ENCODE measurements around the gene RB1.

RB1 gene

GRCh38 chr13:48295271-48295670, 8.3 kb upstream of the RB1 start:
- H3K4me1 ChIP-seq (ENCODE audit: control insufficient read depth, insufficient read depth, low read length): no peaks in the 10 kb centered on the region
- H3K36me3 ChIP-seq (ENCODE audit: control insufficient read depth, insufficient read depth, low read length): no peaks in the 10 kb centered on the region
- H3K27ac ChIP-seq (ENCODE audit: insufficient read depth, low read depth, low read length, poor library complexity, severe bottlenecking): no peak overlapping the region
- 75 to 95% methylated on average over 1 of the region's 1 CpG for WGBS, 2 experiments
- H3K9me3 ChIP-seq (ENCODE audit: control insufficient read depth, low read length): no peaks in the 10 kb centered on the region
- H3K4me3 ChIP-seq (ENCODE audit: insufficient read depth, low read depth, low read length): no peak overlapping the region
- H3K27me3 ChIP-seq (ENCODE audit: control insufficient read depth, insufficient read depth, low read length, poor library complexity, severe bottlenecking): no peaks in the 10 kb centered on the region

- WGBS, 2 experiments: 73 to 86% methylated on average over 2 of the region's 2 CpGs
- Histone ChIP-seq H3K27ac (ENCODE audit: insufficient read depth, low read depth, low read length, poor library complexity, severe bottlenecking) (no peak overlapping the region), H3K4me3 (ENCODE audit: insufficient read depth, low read depth, low read length) (no peak overlapping the region), H3K36me3 (ENCODE audit: control insufficient read depth, insufficient read depth, low read length) (no peaks in the 10 kb centered on the region), H3K4me1 (ENCODE audit: control insufficient read depth, insufficient read depth, low read length) (no peaks in the 10 kb centered on the region), H3K27me3 (ENCODE audit: control insufficient read depth, insufficient read depth, low read length, poor library complexity, severe bottlenecking) (no peaks in the 10 kb centered on the region), H3K9me3 (ENCODE audit: control insufficient read depth, low read length) (no peaks in the 10 kb centered on the region)
Measured at GRCh38 chr13:48296528-48296927, 7.0 kb upstream of the RB1 start.

- Histone ChIP-seq H3K27ac (ENCODE audit: insufficient read depth, low read depth, low read length, poor library complexity, severe bottlenecking) (no peak overlapping the region), H3K4me1 (ENCODE audit: control insufficient read depth, insufficient read depth, low read length) (no peaks in the 10 kb centered on the region), H3K27me3 (ENCODE audit: control insufficient read depth, insufficient read depth, low read length, poor library complexity, severe bottlenecking) (no peaks in the 10 kb centered on the region), H3K36me3 (ENCODE audit: control insufficient read depth, insufficient read depth, low read length) (no peaks in the 10 kb centered on the region), H3K9me3 (ENCODE audit: control insufficient read depth, low read length) (no peaks in the 10 kb centered on the region), H3K4me3 (ENCODE audit: insufficient read depth, low read depth, low read length) (no peak overlapping the region)
- 86 to 90% methylated on average over 4 of the region's 4 CpGs for WGBS, 2 experiments
Measured at GRCh38 chr13:48297131-48297786, 6.3 kb upstream of the RB1 start.

- 95 to 98% methylated on average over 2 of the region's 2 CpGs for WGBS, 2 experiments
- H3K36me3 ChIP-seq (ENCODE audit: control insufficient read depth, insufficient read depth, low read length): no peaks in the 10 kb centered on the region
- H3K27ac ChIP-seq (ENCODE audit: insufficient read depth, low read depth, low read length, poor library complexity, severe bottlenecking): no peak overlapping the region
- no peaks in the 10 kb centered on the region for H3K9me3 ChIP-seq (ENCODE audit: control insufficient read depth, low read length)
- H3K4me3 ChIP-seq (ENCODE audit: insufficient read depth, low read depth, low read length): no peak overlapping the region
- no peaks in the 10 kb centered on the region for H3K27me3 ChIP-seq (ENCODE audit: control insufficient read depth, insufficient read depth, low read length, poor library complexity, severe bottlenecking)
- no peaks in the 10 kb centered on the region for H3K4me1 ChIP-seq (ENCODE audit: control insufficient read depth, insufficient read depth, low read length)
Measured at GRCh38 chr13:48299591-48299990, 4.0 kb upstream of the RB1 start.

- H3K9me3 ChIP-seq (ENCODE audit: control insufficient read depth, low read length): no peaks in the 10 kb centered on the region
- H3K36me3 ChIP-seq (ENCODE audit: control insufficient read depth, insufficient read depth, low read length): no peaks in the 10 kb centered on the region
- no peaks in the 10 kb centered on the region for H3K27me3 ChIP-seq (ENCODE audit: control insufficient read depth, insufficient read depth, low read length, poor library complexity, severe bottlenecking)
- peak overlapping the region; percentile 92 for H3K27ac ChIP-seq (ENCODE audit: insufficient read depth, low read depth, low read length, poor library complexity, severe bottlenecking)
- H3K4me3 ChIP-seq (ENCODE audit: insufficient read depth, low read depth, low read length): peak overlapping the region; percentile 88
- 7 to 26% methylated on average over 10 to 12 of the region's 12 CpGs for WGBS, 2 experiments
- peaks cover 4% of the 10 kb centered on the region for H3K4me1 ChIP-seq (ENCODE audit: control insufficient read depth, insufficient read depth, low read length)
Measured at GRCh38 chr13:48302871-48303358, 636 bp upstream of the RB1 start.

- Histone ChIP-seq H3K4me1 (ENCODE audit: control insufficient read depth, insufficient read depth, low read length) (peaks cover 4% of the 10 kb centered on the region), H3K27ac (ENCODE audit: insufficient read depth, low read depth, low read length, poor library complexity, severe bottlenecking) (peak overlapping the region; percentile 92), H3K9me3 (ENCODE audit: control insufficient read depth, low read length) (no peaks in the 10 kb centered on the region), H3K27me3 (ENCODE audit: control insufficient read depth, insufficient read depth, low read length, poor library complexity, severe bottlenecking) (no peaks in the 10 kb centered on the region), H3K36me3 (ENCODE audit: control insufficient read depth, insufficient read depth, low read length) (no peaks in the 10 kb centered on the region), H3K4me3 (ENCODE audit: insufficient read depth, low read depth, low read length) (peak overlapping the region; percentile 88)
- WGBS, 2 experiments: 10 to 11% methylated on average over 36 of the region's 36 CpGs
Measured at GRCh38 chr13:48304143-48304876, 759 bp downstream of the RB1 start.

GRCh38 chr13:48311223-48311622, 7.7 kb downstream of the RB1 start:
- WGBS, 2 experiments: 94 to 95% methylated on average over 1 of the region's 1 CpG
- no peaks in the 10 kb centered on the region for H3K9me3 ChIP-seq (ENCODE audit: control insufficient read depth, low read length)
- no peak overlapping the region for H3K27ac ChIP-seq (ENCODE audit: insufficient read depth, low read depth, low read length, poor library complexity, severe bottlenecking)
- H3K36me3 ChIP-seq (ENCODE audit: control insufficient read depth, insufficient read depth, low read length): no peaks in the 10 kb centered on the region
- H3K4me1 ChIP-seq (ENCODE audit: control insufficient read depth, insufficient read depth, low read length): no peaks in the 10 kb centered on the region
- H3K27me3 ChIP-seq (ENCODE audit: control insufficient read depth, insufficient read depth, low read length, poor library complexity, severe bottlenecking): no peaks in the 10 kb centered on the region
- H3K4me3 ChIP-seq (ENCODE audit: insufficient read depth, low read depth, low read length): no peak overlapping the region

- H3K4me1 ChIP-seq (ENCODE audit: control insufficient read depth, insufficient read depth, low read length): no peaks in the 10 kb centered on the region
- H3K36me3 ChIP-seq (ENCODE audit: control insufficient read depth, insufficient read depth, low read length): peaks cover 6% of the 10 kb centered on the region
- no peak overlapping the region for H3K27ac ChIP-seq (ENCODE audit: insufficient read depth, low read depth, low read length, poor library complexity, severe bottlenecking)
- no peaks in the 10 kb centered on the region for H3K27me3 ChIP-seq (ENCODE audit: control insufficient read depth, insufficient read depth, low read length, poor library complexity, severe bottlenecking)
- no peaks in the 10 kb centered on the region for H3K9me3 ChIP-seq (ENCODE audit: control insufficient read depth, low read length)
- H3K4me3 ChIP-seq (ENCODE audit: insufficient read depth, low read depth, low read length): no peak overlapping the region
- 91 to 92% methylated on average over 16 of the region's 17 CpGs for WGBS, 2 experiments
Measured at GRCh38 chr13:48315969-48316650, 12.6 kb downstream of the RB1 start.

GRCh38 chr13:48316826-48317510, 13.4 kb downstream of the RB1 start:
- Histone ChIP-seq H3K36me3 (ENCODE audit: control insufficient read depth, insufficient read depth, low read length) (peaks cover 10% of the 10 kb centered on the region), H3K4me3 (ENCODE audit: insufficient read depth, low read depth, low read length) (no peak overlapping the region)

More at GRCh38 chr13:48316826-48317510, 13.4 kb downstream of the RB1 start:
- Histone ChIP-seq H3K9me3 (ENCODE audit: control insufficient read depth, low read length) (no peaks in the 10 kb centered on the region), H3K4me1 (ENCODE audit: control insufficient read depth, insufficient read depth, low read length) (no peaks in the 10 kb centered on the region), H3K27ac (ENCODE audit: insufficient read depth, low read depth, low read length, poor library complexity, severe bottlenecking) (no peak overlapping the region), H3K27me3 (ENCODE audit: control insufficient read depth, insufficient read depth, low read length, poor library complexity, severe bottlenecking) (no peaks in the 10 kb centered on the region)
- 94 to 96% methylated on average over 43 of the region's 43 CpGs for WGBS, 2 experiments
